NCI-H2107 treated with DMSO at 0.1 percent for 48 hours (cell line): ENCODE measurements around the gene LCN12.
A peak's percentile ranks its signal among the peaks of the same experiment; 100 is the strongest.

Experiments
- DNase-seq: peaks from one replicate; lab custom pipeline; 2025; ENCODE audit not compliant: unreplicated experiment; lab: John Stamatoyannopoulos, UW

The LCN12 gene

GRCh38 chr9:136951541-136952320 is at the start of gene LCN12:
LCN12 (plus strand) TSS chr9:136952273; CDS start chr9:136952328, 55 bp downstream.
- no peak for DNase-seq

GRCh38 chr9:136903041-136903554 is 49.0 kb upstream of the LCN12 start:
- no peak for DNase-seq

GRCh38 chr9:136906266-136906665 is 45.8 kb upstream of the LCN12 start:
- DNase-seq: no peak

- no peak for DNase-seq
These were observed 44.8 kb upstream of the LCN12 start for GRCh38 chr9:136907011-136907914.

- no peak for DNase-seq
These were observed 41.7 kb upstream of the LCN12 start for GRCh38 chr9:136910197-136910900.

- DNase-seq: no peak
These were observed 41.2 kb upstream of the LCN12 start for GRCh38 chr9:136910901-136911245.

- DNase-seq: no peak
These were observed 38.2 kb upstream of the LCN12 start for GRCh38 chr9:136913701-136914438.

- no peak for DNase-seq
These were observed 36.3 kb upstream of the LCN12 start for GRCh38 chr9:136915632-136916329.

GRCh38 chr9:136916330-136917184 is 35.5 kb upstream of the LCN12 start:
- no peak for DNase-seq

GRCh38 chr9:136917902-136918301 is 34.2 kb upstream of the LCN12 start:
- no peak for DNase-seq

GRCh38 chr9:136920069-136920468 is 32.0 kb upstream of the LCN12 start:
- DNase-seq: no peak

GRCh38 chr9:136920734-136921231 is 31.3 kb upstream of the LCN12 start:
- no peak for DNase-seq

GRCh38 chr9:136921307-136921706 is 30.8 kb upstream of the LCN12 start:
- no peak for DNase-seq

- DNase-seq: no peak
These were observed 30.4 kb upstream of the LCN12 start for GRCh38 chr9:136921718-136922117.

- no peak for DNase-seq
These were observed 29.5 kb upstream of the LCN12 start for GRCh38 chr9:136922540-136922939.

GRCh38 chr9:136923881-136924280 is 28.2 kb upstream of the LCN12 start:
- DNase-seq: peak; percentile 80

GRCh38 chr9:136925414-136926153 is 26.5 kb upstream of the LCN12 start:
- no peak for DNase-seq

- DNase-seq: no peak
These were observed 25.8 kb upstream of the LCN12 start for GRCh38 chr9:136926154-136926704.
